DMS 273 (cell line): Measurements from ENCODE around the gene DUXB.

ENCODE experiments used
- DNase-seq: peaks from one replicate; lab custom pipeline; 2025; ENCODE audit not compliant: unreplicated experiment; lab: John Stamatoyannopoulos, UW

The DUXB gene, protein sequence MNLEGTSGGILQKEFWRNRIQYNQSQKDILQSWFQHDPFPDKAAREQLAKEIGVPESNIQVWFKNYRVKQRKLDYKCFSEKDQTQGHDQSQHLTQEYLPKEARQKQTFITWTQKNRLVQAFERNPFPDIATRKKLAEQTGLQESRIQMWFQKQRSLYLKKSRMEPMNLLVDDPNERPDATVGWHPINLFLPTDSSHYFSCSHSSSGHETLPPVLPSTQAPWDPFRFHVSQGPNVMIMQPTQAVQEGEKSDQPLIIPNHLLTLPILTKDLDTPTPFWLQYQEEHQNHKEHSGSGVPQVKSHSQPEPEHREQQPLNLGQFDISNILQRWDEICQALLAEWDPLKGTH

DNA sequence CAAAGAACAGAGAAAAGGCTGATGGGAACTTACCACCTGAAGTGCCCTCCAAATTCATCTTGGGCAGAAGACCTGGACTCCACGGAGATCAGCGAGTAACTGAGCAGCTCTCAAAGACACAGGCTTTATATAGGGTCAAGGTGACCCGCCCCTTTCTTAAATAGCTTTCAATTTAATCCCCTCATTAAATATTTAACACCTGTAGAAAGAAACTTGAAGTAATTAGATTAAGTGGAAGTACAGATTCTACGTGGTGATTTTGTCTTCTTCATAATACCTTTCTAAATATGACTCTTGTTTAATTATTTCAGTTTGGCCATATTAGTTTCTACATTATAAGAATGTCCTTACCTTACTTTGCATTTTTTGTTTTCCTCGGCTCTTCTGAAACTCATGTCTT, at the start of gene DUXB:
TSS of gene DUXB (minus strand) at position 101 of the 400 bp plus-strand sequence. CDS start at position 58, 43 bp downstream.
- DNase-seq = no peak

DNA sequence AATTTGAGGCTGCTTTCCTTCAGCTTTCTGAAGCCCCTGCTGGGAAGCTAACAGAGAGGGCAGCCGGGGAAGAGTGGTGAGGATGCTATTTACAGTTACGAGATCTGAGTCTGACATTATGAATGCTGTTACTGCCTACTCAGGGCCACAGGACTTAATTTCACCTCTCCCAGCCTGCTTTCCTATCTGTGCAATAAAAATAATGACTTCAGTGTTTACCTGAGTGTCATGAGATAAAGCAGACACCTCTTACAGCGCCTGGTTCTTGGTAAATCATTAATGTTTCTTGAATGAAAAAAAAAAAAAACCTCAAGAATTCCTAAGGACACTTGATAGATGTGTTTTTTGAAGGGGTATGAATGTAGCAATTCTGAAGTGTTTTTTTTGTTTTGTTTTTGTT, 49.3 kb upstream of the DUXB start:
- no peak for DNase-seq

DNA sequence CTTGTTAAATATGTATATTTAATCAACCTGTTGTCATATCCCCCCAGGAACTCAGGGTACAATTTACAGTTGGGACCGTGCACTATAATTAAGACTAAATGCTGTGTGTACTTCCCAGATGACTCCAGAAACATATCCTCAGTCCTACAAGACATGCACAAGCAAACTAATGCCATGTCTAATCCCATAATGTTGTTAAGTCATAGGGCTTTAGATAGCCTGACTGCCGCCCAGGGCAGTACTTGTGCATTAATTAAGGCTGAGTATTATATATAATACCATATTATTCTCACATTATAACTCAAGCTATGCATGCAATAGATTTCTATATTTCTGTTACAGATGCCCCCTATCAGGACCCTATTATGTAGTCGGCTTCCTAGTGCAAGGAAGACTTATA, 45.1 kb upstream of the DUXB start:
- DNase-seq = no peak

DNA sequence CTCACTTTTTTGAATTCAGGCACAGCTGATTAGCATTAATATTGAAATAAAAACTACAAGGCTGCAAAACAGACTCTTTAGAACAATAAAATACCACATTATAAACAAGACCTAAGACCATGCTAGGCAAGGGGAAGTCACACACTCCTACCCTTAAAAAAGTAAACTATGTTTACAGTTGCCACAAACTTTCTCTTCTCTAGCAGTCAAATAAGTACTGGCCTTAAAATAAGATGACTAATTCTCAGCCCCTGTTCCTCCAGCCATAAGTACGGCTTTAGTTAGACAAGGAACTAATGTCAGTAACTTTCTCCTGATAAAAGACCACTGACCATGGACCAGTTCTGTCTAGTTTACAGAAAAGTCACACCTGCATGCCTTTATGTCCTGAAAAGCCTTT, 44.6 kb upstream of the DUXB start:
- no peak for DNase-seq

DNA sequence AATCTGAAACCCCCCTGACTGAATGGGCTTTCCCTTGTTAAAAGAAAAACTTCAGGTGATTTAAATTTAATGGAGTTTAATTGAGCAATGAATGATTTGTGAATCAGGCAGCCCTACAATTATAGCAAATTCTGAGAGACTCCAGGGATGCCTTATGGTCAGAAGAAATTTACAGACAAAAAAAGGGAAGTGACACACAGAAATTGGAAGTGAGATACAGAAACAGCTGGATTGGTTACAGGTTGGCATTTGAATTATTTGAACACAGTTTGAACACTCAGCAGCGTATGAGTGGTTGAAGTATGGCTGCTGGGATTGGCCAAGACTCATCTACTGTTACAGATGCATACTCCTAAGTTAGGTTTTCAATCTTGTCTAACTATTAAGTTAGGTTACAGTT, 44.0 kb upstream of the DUXB start:
- no peak for DNase-seq

DNA sequence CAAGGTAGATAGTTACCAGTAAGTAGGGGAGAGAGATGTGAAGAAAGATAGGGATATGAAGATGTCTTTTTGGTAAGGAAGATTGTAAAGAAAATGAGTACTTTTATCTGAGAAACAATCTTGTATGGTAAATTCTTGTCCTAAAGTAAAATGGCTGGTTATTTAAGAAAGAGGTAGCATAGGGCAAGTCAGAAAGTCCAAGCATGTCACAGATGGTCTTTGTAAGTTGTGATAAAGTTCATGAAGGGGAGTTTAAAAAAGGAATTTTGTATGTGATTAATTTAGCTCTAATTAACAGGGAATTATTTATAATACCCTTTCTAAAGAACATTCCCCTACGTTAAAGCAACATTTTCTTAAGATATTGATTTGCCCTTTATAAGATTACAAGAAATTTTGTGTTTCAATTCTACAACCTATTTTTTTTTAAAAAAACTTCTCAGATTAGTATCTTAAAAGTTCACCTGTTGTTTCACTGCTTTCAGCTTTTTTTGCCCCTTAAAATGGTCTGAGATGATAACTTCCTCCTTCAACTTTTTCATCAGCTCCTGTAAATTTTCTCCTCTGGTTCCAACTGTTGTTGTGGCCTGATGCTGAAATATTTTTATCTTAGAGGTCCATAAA, 41.3 kb upstream of the DUXB start:
- DNase-seq = peak; percentile 36

DNA sequence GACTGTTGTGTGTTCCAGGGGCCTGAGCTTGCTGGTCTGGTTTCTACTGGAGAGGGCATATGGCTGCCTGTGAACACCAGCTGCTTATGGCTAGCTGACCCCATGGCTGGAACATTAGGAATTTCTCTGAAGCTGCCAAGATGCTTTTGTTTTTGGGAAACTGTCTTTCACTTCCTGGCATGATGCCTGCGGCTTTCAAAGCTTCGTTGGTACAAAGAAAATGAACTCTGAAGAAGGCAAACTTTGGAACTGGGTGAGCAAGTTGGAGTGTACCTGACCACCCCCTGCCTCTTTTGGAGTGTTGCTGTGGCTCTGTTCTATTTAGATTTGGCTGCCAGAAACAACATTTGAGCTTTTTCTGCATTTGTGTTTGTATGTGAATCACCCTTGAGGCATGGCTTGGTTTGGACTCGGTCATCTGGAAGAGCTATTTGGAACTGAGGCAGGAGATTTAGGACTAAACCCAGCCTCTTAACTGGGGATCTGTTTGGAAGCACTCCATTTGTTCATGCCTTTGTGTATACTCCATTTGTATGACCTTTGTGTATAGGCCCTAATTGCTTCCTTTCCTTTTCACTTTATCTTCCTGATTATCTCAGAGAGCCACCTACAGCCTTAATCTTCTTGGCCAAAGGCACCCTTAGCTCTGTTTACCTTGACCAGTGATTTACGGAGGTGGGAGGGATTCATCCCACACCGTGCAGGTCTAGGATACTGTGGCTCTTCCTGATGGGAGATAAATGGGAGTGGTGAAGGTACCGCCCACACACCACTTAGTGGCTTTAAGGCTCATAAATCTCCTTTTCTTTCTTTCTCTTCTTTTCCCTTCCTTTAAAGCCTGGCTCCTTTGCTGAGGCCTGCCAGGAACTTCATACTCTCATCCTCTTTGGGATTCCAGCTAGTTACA, 32.3 kb upstream of the DUXB start:
- peak; percentile 81 for DNase-seq

DNA sequence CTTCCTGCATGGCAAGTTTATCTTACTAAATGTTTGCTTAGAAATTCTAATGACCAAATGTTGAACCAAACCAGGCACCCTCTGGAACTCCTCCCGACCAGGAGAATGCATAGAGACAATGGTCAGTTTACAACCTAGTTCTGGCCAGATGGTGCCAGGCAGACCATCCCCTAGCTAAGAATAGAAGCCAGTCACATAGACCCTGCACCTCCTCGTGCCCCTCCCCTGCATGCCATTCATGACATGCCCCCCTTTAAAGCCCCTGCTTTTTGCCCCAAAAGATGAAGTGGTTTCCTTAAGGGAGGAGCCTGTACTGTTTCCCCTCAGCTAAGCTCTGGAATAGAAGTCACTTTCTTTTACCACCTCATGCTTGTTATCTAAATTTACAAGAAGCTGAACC, 31.6 kb upstream of the DUXB start:
- DNase-seq = peak; percentile 31

DNA sequence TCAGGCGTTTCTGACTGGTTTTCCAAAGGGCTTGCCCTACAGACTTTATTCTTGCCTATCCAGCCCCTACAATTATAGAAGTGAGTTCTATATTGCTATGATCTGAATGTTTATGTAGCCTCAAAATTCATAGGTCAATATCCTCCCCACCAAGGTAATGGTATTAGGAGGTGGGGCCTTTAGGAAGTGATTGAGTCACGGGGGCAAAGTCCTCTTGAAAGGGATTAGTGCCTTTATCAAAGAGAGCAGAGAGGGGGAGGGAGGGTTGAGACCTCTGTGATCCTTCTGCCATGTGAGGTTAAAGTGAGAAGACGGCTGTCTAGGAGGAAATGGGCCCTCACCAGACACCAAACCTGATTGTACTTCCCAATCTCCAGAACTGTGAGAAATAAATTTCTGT, 26.0 kb upstream of the DUXB start:
- DNase-seq = no peak

DNA sequence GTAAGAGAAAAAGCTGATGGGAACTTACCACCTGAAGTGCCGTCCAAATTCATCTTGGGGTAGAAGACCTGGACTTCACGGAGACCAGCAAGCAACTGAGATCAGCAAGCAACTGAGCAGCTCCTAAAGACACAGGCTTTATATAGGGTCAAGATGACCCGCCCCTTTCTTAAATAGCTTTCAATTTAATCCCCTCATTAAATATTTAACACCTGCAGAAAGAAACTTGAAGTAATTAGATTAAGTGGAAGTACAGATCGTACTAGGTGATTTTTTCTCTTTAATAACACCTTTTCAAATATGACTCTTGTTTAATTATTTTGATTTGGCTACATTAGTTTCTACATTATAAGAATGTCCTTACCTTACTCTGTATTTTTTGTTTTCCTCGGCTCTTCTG, 25.1 kb upstream of the DUXB start, which contains the start of gene CPHXL:
TSS of gene CPHXL (minus strand) at position 101 of the 400 bp plus-strand sequence. CDS start at position 53, 48 bp downstream.
- no peak for DNase-seq

DNA sequence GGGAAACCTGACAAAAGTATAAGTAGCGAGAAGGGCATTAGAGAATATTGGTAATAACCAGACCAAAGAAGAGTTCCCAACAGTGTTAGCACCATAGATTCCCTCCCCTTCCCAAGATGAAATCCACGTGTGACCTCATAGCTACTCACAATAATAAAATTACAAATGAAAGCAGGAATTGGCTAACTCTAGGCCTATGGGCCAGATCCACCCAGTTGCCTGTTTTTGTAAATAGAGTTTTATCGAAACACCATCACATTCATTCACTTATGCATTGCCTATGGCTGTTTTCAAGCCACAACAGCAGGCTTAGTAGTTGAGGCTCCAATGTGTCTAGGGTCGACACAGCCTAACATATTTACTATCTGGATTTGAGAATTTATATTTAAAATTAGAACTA, 17.2 kb upstream of the DUXB start:
- DNase-seq = no peak

DNA sequence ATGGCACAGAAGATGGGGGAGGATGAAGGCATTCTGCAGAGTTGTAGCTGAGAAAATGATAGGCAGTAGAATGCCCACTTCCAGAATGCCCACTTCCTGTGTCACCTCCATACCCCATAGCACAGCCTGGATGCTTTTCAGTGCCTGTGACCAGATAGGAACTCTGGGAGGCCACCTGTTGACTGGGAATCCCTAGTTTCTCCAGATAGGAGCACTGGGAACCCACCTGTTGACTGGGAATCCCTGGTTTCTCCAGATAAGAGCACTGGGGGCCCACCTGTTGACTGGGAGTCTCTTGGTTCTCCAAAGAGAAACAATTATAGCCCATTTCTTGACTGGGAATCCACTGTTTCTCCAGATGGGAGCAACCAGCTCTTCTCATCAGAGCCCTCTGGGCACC, 13.4 kb upstream of the DUXB start:
- no peak for DNase-seq

DNA sequence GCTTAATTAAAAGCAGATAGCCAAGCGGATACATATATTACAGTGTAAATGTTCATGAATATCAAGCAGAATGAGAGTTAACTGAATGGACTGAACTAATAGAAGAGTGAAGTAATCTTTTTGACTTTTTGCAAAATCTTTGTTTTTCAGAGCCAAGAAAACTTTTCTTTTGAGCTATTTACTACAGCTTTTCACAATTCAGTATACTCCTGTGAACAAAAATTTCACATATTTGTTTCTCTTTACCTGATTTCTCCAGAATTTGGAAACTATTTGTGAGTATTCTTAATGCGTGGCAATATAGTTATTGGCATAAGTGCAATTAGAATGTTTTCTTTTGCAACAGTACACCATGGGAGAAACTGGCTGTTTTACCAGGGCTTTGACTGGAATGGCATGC, 9.1 kb upstream of the DUXB start:
- peak; percentile 9 for DNase-seq

DNA sequence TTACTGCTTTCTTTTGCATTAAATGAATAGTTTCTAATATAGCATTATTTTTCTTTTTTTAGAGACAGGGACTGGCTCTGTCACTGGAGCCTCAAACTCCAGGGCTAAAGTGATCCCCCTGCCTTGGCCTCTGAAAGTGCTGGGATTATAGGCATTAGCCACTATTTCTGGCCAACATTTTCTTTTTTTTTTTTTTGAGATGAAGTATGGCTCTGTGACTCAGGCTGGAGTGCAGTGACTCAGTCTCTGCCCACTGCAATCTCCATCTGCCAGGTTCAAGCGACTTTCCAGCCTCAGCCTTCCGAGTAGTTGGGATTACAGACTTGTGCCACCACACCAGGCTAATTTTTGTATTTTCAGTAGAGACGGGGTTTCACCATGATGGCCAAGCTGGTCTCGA, 2.0 kb upstream of the DUXB start:
- no peak for DNase-seq

DNA sequence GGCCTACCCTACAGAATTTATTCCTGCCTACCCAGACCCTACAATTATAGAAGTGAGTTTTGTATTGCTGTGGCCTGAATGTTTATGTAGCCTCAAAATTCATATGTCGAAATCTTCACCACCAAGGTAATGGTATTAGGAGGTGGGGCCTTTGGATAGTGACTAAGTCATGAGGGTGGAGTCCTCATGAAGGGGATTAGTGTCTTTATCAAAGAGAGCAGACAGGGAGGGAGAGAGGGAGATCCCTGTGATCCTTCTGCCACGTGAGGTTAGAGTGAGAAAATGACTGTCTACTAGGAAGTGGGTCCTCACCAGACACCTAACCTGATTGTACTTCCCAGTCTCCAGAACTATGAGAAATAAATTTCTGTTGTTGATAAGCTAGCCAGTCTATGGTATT, 981 bp upstream of the DUXB start:
- DNase-seq = no peak

DNA sequence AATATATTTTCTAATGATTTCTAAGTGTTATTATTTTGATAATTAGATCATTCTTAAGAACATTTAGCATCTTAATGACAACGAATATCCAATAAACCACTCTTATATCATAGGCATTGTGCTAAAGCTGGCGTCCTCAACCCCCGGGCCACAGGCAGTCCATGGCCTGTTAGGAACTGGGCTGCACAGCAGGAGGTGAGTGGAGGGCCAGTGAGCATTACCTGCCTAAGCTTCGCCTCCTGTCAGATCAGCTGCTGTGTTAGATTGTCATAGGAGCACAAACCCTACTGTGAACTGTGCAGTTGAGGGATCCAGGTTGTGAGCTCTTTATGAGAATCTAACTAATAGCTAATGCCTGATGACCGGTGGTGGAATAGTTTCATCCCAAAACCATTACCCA, 3.7 kb downstream of the DUXB start:
- no peak for DNase-seq

DNA sequence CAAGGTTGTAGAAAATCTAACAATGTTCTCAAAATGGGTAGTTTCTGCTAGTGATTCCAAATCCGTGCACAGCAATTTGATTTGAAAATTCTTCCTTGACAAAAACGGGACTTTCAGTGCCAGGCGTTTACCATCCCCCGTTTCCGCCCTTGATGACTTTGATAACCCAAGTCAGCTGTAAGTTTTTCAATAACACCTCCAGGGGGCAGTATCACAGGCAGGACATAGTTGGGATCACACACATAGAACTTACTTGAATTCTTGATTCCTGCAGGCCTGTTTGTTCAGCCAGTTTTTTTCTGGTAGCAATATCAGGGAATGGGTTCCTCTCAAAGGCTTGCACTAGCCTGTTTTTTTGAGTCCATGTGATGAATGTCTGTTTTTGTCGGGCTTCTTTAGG, 5.6 kb downstream of the DUXB start:
- peak; percentile 39 for DNase-seq

DNA sequence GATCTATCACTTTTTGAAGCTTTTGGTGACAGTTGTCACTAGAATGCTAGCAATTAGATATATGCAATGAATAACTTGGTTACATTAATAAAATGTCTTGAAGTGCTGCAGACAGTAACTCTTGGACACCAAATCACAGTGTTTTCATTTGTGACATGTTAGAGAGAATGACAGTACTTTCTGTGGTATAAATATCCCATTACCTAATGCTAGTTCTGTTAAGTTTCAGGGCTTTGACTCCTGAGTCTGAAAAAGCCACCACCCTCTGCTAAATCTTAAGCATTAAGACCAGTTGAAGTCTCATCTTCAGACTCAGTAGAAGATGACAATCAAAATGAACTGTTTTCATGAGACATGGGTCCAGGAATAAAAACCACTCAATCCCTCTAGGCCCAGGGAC, 13.9 kb downstream of the DUXB start:
- no peak for DNase-seq

DNA sequence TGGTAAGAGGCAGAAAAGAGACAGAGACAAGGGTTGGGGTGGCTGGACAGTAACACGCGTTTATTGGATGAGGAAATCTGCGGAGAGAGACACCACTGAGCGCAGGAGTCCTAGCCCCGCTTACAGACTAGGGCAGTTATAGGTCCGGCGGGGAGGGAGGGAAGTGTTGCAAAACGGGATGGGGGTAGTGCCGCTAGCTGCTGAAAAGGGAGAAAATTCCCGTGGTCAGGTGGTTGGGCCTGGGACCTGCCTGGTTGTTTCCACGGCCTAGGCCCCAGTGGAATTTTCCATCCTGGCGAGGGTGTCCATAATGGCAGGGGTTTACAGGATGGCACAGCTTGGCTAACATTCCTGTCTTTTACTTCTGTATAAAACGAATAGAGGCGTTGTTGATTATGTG, 19.0 kb downstream of the DUXB start:
- DNase-seq = no peak

DNA sequence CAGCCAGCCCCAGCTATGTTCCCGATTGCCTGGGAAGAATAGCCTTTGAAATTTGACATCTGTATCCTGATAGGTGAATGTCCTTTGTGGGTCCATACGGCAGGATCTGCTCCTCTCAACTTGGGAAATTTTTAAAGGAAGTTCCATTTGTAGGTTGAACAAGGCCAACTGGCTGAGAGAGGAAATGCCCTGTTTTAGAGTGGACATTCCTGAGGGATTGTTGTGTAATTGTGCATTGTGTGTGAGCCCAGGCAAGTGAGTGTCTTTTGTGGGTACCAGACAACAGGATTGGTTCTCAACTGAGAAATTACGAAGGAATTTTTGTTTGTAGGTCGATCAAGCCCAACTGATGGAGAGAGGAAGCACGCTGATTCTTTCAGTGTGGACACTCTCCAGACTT, 21.9 kb downstream of the DUXB start:
- no peak for DNase-seq

DNA sequence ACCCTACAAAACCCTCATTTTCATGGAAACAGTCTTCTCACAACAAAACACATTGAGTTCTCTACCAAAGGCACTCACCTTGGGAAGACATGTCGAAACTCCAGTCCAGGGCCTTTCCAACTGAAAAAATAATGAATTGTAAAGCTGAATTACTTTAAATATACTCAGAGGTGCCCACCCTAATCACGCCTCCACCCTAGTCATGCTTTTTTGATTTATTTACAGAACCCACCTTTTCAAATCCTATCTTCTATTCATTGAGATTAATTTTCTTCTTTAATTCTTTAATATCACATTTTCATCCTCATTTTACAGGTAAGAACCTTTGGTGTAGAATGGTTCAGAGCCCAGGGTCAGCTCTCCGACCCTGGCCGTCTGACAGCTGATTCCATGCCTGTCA, 24.4 kb downstream of the DUXB start, which contains the start of gene CPHXL2:
TSS of gene CPHXL2 (minus strand) at position 101 of the 400 bp plus-strand sequence. CDS start at position 91, 10 bp downstream.
- no peak for DNase-seq

DNA sequence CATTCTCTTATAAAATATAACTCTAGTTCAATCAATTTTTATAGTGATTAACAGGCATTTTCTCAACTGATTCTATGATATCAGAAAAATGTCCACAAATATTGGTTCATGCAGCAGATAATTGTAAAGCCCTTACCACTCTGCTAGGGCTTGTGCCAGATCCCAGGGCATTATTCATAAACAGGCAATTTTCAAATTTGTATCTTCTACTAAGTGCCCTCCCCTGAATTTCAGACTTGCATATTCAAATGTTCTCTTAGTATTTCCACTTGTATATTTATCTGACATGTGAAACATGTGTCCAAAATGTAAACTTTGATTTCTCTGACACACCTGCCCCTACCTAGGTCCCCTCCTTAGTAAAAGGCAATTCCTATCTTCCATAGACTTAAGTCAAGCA, 33.8 kb downstream of the DUXB start:
- no peak for DNase-seq
